KMS-11 (cell line): Measurements from ENCODE around the gene SETMAR.
A peak's percentile ranks its signal among the peaks of the same experiment; 100 is the strongest.
"Not testable (repeated sequence)": the region's sequence is repeated elsewhere in the genome, so short reads cannot be mapped to it uniquely, and the experiment has no call there.

ENCODE experiments used
- H2AFZ ChIP-seq: fragments of 200-600 bp; sonication (generic); 2 replicates; pipeline ENCODE4 v1.6.1; 2016; ENCODE audit warnings: antibody characterized with exemption, mixed run types, low read depth
- H3K27ac ChIP-seq: fragments of 200-600 bp; sonication (generic); 2 replicates; pipeline ENCODE4 v1.6.1; 2016; ENCODE audit warnings: mild to moderate bottlenecking, mixed run types
- H3K27me3 ChIP-seq: fragments of 200-600 bp; sonication (generic); 2 replicates; pipeline ENCODE4 v1.6.1; 2017; ENCODE audit warnings: mild to moderate bottlenecking, low read depth, mixed run types, moderate library complexity; ENCODE audit not compliant: insufficient read depth
- H3K36me3 ChIP-seq: fragments of 200-600 bp; sonication (generic); 2 replicates; pipeline ENCODE4 v1.6.1; 2017; ENCODE audit warnings: mild to moderate bottlenecking, mixed run types; ENCODE audit not compliant: insufficient read depth
- H3K4me1 ChIP-seq: fragments of 200-600 bp; sonication (generic); 2 replicates; pipeline ENCODE4 v1.6.1; 2016; ENCODE audit warnings: mild to moderate bottlenecking, low read depth, mixed run types; ENCODE audit not compliant: poor library complexity, severe bottlenecking
- H3K4me2 ChIP-seq: fragments of 200-600 bp; sonication (generic); 2 replicates; pipeline ENCODE4 v1.7.0; 2016; ENCODE audit warnings: mild to moderate bottlenecking, mixed run types
- H3K4me3 ChIP-seq: fragments of 200-600 bp; sonication (generic); IDR thresholded peaks from 2 replicates; pipeline ENCODE4 v1.6.1; 2017; ENCODE audit warnings: low read depth, low read length, mixed read lengths; ENCODE audit not compliant: insufficient read depth
- H3K79me2 ChIP-seq: fragments of 200-600 bp; sonication (generic); 2 replicates; pipeline ENCODE4 v1.6.1; 2016; ENCODE audit warnings: low read depth, mixed run types; ENCODE audit not compliant: insufficient read depth
- H3K9ac ChIP-seq: fragments of 200-600 bp; sonication (generic); 2 replicates; pipeline ENCODE4 v1.6.1; 2016; ENCODE audit warnings: mild to moderate bottlenecking, mixed run types
- H4K20me1 ChIP-seq: fragments of 200-600 bp; sonication (generic); 2 replicates; pipeline ENCODE4 v1.6.1; 2016; ENCODE audit warnings: mild to moderate bottlenecking, mixed run types; ENCODE audit not compliant: insufficient read depth
- CTCF ChIP-seq: fragments of 200-600 bp; sonication (generic); conservative IDR thresholded peaks from 2 replicates; pipeline ENCODE4 v1.6.1; 2017; ENCODE audit warnings: low read depth, mild to moderate bottlenecking, antibody characterized with exemption, low read length, moderate library complexity, mixed read lengths

The SETMAR gene

GRCh38 chr3:4290272-4290893 lies 12.8 kb upstream of the SETMAR start:
- H3K27ac ChIP-seq, result no peak overlapping the region
- H2AFZ ChIP-seq, result no peak overlapping the region
- no peaks in the 10 kb centered on the region for H3K4me1 ChIP-seq
- H3K9ac ChIP-seq, result no peak overlapping the region
- H3K4me2 ChIP-seq, result no peak overlapping the region
- H4K20me1 ChIP-seq, result no peaks in the 10 kb centered on the region
- no peaks in the 10 kb centered on the region for H3K36me3 ChIP-seq
- peak; percentile 82 for TF ChIP-seq CTCF
- no peak overlapping the region for H3K4me3 ChIP-seq
- H3K79me2 ChIP-seq, result no peaks in the 10 kb centered on the region
- no peaks in the 10 kb centered on the region for H3K27me3 ChIP-seq

GRCh38 chr3:4292301-4292700 lies 10.9 kb upstream of the SETMAR start:
- no peak overlapping the region for H3K4me2 ChIP-seq
- no peaks in the 10 kb centered on the region for H3K36me3 ChIP-seq
- H3K9ac ChIP-seq, result no peak overlapping the region

GRCh38 chr3:4294616-4295327 lies 8.4 kb upstream of the SETMAR start:
- no peak for TF ChIP-seq CTCF
- no peak overlapping the region for H3K4me3 ChIP-seq

More at GRCh38 chr3:4292301-4292700, 10.9 kb upstream of the SETMAR start:
- Histone ChIP-seq H3K4me1 (no peaks in the 10 kb centered on the region), H3K27me3 (no peaks in the 10 kb centered on the region), H3K4me3 (no peak overlapping the region), H4K20me1 (no peaks in the 10 kb centered on the region), H3K79me2 (no peaks in the 10 kb centered on the region), H3K27ac (no peak overlapping the region), H2AFZ (no peak overlapping the region)
- TF ChIP-seq CTCF, result no peak

GRCh38 chr3:4296454-4296853 lies 6.7 kb upstream of the SETMAR start:
- not testable (repeated sequence) for H3K4me2 ChIP-seq, H3K4me1 ChIP-seq, H4K20me1 ChIP-seq, H3K4me3 ChIP-seq, H3K79me2 ChIP-seq, H3K27me3 ChIP-seq, H2AFZ ChIP-seq, H3K9ac ChIP-seq, H3K36me3 ChIP-seq, H3K27ac ChIP-seq

More at GRCh38 chr3:4294616-4295327, 8.4 kb upstream of the SETMAR start:
- H3K9ac ChIP-seq, result no peak overlapping the region
- no peaks in the 10 kb centered on the region for H3K4me1 ChIP-seq
- H3K27ac ChIP-seq, result no peak overlapping the region
- H3K27me3 ChIP-seq, result no peaks in the 10 kb centered on the region
- H3K36me3 ChIP-seq, result no peaks in the 10 kb centered on the region
- H2AFZ ChIP-seq, result no peak overlapping the region
- no peaks in the 10 kb centered on the region for H3K79me2 ChIP-seq
- no peak overlapping the region for H3K4me2 ChIP-seq
- no peaks in the 10 kb centered on the region for H4K20me1 ChIP-seq

GRCh38 chr3:4297486-4297885 lies 5.7 kb upstream of the SETMAR start:
- no peak overlapping the region for H3K4me3 ChIP-seq
- H3K27me3 ChIP-seq, result no peaks in the 10 kb centered on the region
- H4K20me1 ChIP-seq, result no peaks in the 10 kb centered on the region
- H3K4me2 ChIP-seq, result no peak overlapping the region
- no peak overlapping the region for H3K27ac ChIP-seq
- no peak overlapping the region for H2AFZ ChIP-seq
- no peaks in the 10 kb centered on the region for H3K36me3 ChIP-seq
- TF ChIP-seq CTCF, result no peak
- no peaks in the 10 kb centered on the region for H3K79me2 ChIP-seq
- no peaks in the 10 kb centered on the region for H3K4me1 ChIP-seq
- no peak overlapping the region for H3K9ac ChIP-seq
